Measurements from ENCODE around the gene GHR. TPM values are rescaled to one million over a fixed set of nuclear protein-coding genes. Genes with fewer than 3 reads are reported as not detected.

The GHR gene
- total RNA-seq, 1 experiment from 2014 or later, result 0.05 TPM

DNA sequence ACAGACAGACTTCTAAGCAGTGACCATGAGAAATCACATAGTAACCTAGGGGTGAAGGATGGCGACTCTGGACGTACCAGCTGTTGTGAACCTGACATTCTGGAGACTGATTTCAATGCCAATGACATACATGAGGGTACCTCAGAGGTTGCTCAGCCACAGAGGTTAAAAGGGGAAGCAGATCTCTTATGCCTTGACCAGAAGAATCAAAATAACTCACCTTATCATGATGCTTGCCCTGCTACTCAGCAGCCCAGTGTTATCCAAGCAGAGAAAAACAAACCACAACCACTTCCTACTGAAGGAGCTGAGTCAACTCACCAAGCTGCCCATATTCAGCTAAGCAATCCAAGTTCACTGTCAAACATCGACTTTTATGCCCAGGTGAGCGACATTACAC lies 295.4 kb downstream of the GHR start:
- no peaks in the 10 kb centered on the region for H3K9me3 ChIP-seq (ENCODE audit: control insufficient read depth, insufficient read depth, low read depth, low read length)
- H3K4me3 ChIP-seq (ENCODE audit: low read depth in 2 of 2, low read length in 2 of 2), result no peak overlapping the region
- CTCF ChIA-PET, result no interaction called here
- no peaks in the 10 kb centered on the region for H3K4me1 ChIP-seq (ENCODE audit: control insufficient read depth, insufficient read depth, low read length)
- no peaks in the 10 kb centered on the region for H3K36me3 ChIP-seq (ENCODE audit: control insufficient read depth, insufficient read depth, low read length)
- intact Hi-C loops (cut with micrococcal nuclease; ENCODE audit: unreplicated experiment), result no loop called here
- DNase-seq (ENCODE audit: low read depth, low spot score) (no peak), ATAC-seq (no peak)
- peaks cover 8% of the 10 kb centered on the region; the same call in 1 of the 2 replicates for H3K27me3 ChIP-seq (ENCODE audit: control insufficient read depth, insufficient read depth, low read length)
- POLR2A ChIA-PET, result no interaction called here
- no TSS peak for BruUV-seq (replicated peaks)
- H3K27ac ChIP-seq (ENCODE audit: low read length), result no peak overlapping the region
- TF ChIP-seq, protein P1, sequence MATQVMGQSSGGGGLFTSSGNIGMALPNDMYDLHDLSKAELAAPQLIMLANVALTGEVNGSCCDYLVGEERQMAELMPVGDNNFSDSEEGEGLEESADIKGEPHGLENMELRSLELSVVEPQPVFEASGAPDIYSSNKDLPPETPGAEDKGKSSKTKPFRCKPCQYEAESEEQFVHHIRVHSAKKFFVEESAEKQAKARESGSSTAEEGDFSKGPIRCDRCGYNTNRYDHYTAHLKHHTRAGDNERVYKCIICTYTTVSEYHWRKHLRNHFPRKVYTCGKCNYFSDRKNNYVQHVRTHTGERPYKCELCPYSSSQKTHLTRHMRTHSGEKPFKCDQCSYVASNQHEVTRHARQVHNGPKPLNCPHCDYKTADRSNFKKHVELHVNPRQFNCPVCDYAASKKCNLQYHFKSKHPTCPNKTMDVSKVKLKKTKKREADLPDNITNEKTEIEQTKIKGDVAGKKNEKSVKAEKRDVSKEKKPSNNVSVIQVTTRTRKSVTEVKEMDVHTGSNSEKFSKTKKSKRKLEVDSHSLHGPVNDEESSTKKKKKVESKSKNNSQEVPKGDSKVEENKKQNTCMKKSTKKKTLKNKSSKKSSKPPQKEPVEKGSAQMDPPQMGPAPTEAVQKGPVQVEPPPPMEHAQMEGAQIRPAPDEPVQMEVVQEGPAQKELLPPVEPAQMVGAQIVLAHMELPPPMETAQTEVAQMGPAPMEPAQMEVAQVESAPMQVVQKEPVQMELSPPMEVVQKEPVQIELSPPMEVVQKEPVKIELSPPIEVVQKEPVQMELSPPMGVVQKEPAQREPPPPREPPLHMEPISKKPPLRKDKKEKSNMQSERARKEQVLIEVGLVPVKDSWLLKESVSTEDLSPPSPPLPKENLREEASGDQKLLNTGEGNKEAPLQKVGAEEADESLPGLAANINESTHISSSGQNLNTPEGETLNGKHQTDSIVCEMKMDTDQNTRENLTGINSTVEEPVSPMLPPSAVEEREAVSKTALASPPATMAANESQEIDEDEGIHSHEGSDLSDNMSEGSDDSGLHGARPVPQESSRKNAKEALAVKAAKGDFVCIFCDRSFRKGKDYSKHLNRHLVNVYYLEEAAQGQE (IDR thresholded peaks at IDR 0.05; ENCODE audit: insufficient read depth in 1 of 2, low read depth in 2 of 2, low read length in 1 of 2), result no peak
- TF ChIP-seq POLR2AphosphoS5 (IDR thresholded peaks at IDR 0.05; ENCODE audit: low read depth, low read length), result no peak
- TF ChIP-seq TCF7L2 (IDR thresholded peaks at IDR 0.05; ENCODE audit: low read depth, low read length), result no peak
- TF ChIP-seq SIN3A (IDR thresholded peaks at IDR 0.05; ENCODE audit: borderline replicate concordance, insufficient read depth, low read depth, low read length), result no peak
- TF ChIP-seq, protein P2, sequence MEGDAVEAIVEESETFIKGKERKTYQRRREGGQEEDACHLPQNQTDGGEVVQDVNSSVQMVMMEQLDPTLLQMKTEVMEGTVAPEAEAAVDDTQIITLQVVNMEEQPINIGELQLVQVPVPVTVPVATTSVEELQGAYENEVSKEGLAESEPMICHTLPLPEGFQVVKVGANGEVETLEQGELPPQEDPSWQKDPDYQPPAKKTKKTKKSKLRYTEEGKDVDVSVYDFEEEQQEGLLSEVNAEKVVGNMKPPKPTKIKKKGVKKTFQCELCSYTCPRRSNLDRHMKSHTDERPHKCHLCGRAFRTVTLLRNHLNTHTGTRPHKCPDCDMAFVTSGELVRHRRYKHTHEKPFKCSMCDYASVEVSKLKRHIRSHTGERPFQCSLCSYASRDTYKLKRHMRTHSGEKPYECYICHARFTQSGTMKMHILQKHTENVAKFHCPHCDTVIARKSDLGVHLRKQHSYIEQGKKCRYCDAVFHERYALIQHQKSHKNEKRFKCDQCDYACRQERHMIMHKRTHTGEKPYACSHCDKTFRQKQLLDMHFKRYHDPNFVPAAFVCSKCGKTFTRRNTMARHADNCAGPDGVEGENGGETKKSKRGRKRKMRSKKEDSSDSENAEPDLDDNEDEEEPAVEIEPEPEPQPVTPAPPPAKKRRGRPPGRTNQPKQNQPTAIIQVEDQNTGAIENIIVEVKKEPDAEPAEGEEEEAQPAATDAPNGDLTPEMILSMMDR (IDR thresholded peaks at IDR 0.05), result no peak
- in situ Hi-C loops (cut with HindIII; ENCODE audit: low pct_unique_long_range_greater_than_20kb, low sequenced_read_pairs), result no loop called here

DNA sequence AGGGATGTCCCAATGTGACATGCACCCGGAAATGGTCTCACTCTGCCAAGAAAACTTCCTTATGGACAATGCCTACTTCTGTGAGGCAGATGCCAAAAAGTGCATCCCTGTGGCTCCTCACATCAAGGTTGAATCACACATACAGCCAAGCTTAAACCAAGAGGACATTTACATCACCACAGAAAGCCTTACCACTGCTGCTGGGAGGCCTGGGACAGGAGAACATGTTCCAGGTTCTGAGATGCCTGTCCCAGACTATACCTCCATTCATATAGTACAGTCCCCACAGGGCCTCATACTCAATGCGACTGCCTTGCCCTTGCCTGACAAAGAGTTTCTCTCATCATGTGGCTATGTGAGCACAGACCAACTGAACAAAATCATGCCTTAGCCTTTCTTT lies 295.8 kb downstream of the GHR start:
- ChIA-PET POLR2A (no interaction called here), CTCF (no interaction called here)
- Histone ChIP-seq H3K4me3 (ENCODE audit: low read depth in 2 of 2, low read length in 2 of 2) (no peak overlapping the region), H3K9me3 (ENCODE audit: control insufficient read depth, insufficient read depth, low read depth, low read length) (no peaks in the 10 kb centered on the region), H3K36me3 (ENCODE audit: control insufficient read depth, insufficient read depth, low read length) (no peaks in the 10 kb centered on the region), H3K27me3 (ENCODE audit: control insufficient read depth, insufficient read depth, low read length) (peaks cover 8% of the 10 kb centered on the region; the same call in 1 of the 2 replicates), H3K27ac (ENCODE audit: low read length) (no peak overlapping the region), H3K4me1 (ENCODE audit: control insufficient read depth, insufficient read depth, low read length) (no peaks in the 10 kb centered on the region)
- TF ChIP-seq POLR2AphosphoS5 (IDR thresholded peaks at IDR 0.05; ENCODE audit: low read depth, low read length), result no peak
- TF ChIP-seq, protein P1 (IDR thresholded peaks at IDR 0.05; ENCODE audit: insufficient read depth in 1 of 2, low read depth in 2 of 2, low read length in 1 of 2), result no peak
- TF ChIP-seq, protein P2 (IDR thresholded peaks at IDR 0.05), result no peak
- no peak for TF ChIP-seq TCF7L2 (IDR thresholded peaks at IDR 0.05; ENCODE audit: low read depth, low read length)
- TF ChIP-seq SIN3A (IDR thresholded peaks at IDR 0.05; ENCODE audit: borderline replicate concordance, insufficient read depth, low read depth, low read length), result no peak
- in situ Hi-C loops (cut with HindIII; ENCODE audit: low pct_unique_long_range_greater_than_20kb, low sequenced_read_pairs), result no loop called here
- DNase-seq (ENCODE audit: low read depth, low spot score), result no peak
- ATAC-seq, result no peak
- no TSS peak for BruUV-seq (replicated peaks)
- intact Hi-C loops (cut with micrococcal nuclease; ENCODE audit: unreplicated experiment), result no loop called here

Measured in Panc1 (cell line).